ENCODE measurements around the gene ZFP64. TPM values are rescaled to one million over a fixed set of nuclear protein-coding genes. Genes with fewer than 3 reads are reported as not detected.
A peak's percentile ranks its signal among the peaks of the same experiment; 100 is the strongest.

Gene ZFP64
- total RNA-seq: 31.7 and 34.4 TPM in 2 replicates
- 35.4 and 41.4 TPM in 2 replicates for polyA plus RNA-seq
- polyA plus RNA-seq (2011; cell fraction: cytosol; rRNA removed): 31.1 and 34.3 TPM in 2 replicates
- polyA plus RNA-seq (2011; cell fraction: nucleus; rRNA removed): 27.2 and 27.6 TPM in 2 replicates
- 19.2 and 19.5 TPM in 2 replicates for polyA plus RNA-seq (2012)
- 69.5 and 70.4 TPM in 2 replicates for polyA minus RNA-seq
- 15.7 TPM for polyA minus RNA-seq (2011; cell fraction: cytosol; rRNA and poly(A)+ RNA removed)
- 49.2 and 66.0 TPM in 2 replicates for polyA minus RNA-seq (2011; cell fraction: nucleus; rRNA and poly(A)+ RNA removed)
- Bru-seq, nascent RNA: percentile 67 among the genes with signal in this experiment
- BruChase-seq, experiment 1, labeled RNA remaining after a 6-hour chase: percentile 67 among the genes with signal in this experiment
- BruChase-seq, experiment 2, labeled RNA remaining after a 2-hour chase: percentile 74 among the genes with signal in this experiment
- long read RNA-seq, transcript ZFP64-201 (6 exons, 3,264 nt): major isoform, 21 of 64 reads
- long read RNA-seq, transcript ZFP64-208 (5 exons, 762 nt): minor isoform, 8 of 64 reads
- long read RNA-seq, transcript ZFP64-206 (5 exons, 2,234 nt): minor isoform, 13 of 64 reads
- long read RNA-seq, partial matches to known transcripts: 5 of 64 reads
- long read RNA-seq, other reads (novel, unspliced or antisense): 16 of 64 reads

DNA sequence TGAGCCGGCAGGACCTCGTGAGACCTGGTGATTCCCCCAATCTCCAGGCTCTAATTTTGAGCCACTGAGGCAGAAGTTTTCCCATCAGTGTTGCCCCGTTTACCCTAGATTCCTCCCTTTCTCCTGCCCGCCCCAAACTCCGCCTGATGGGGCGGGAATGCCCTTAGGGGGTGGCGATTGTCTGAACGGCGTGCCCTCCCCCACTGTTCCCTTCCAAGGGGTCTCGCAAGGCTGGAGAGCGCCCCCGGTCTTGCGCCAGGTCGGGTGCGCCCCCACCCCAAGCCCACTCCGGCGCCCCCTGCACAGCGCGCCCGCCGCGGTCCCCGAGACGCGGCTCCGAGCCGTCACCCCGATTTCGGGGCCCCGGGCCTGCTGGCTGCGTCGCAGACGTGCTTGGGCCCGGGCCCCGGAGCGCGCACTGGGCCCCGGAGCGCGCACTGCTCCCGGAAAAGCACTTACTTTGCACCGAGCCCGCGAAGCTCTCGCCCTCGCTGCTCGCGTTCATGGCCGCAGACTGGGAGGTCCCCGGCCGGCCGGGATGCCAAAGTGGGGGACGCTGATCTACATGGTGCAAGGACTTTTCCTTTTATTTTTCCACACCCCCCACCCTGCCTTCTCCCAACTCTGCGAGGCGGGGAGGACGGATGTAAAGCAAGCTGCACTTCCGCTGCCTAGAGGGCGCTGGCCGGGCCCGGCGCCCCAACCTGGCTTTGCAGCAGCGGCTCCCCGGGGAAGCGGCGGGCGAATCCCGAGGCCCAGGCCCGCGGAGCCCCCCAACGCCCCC is at the start of gene ZFP64:
Gene ZFP64 (minus strand): TSS at position 648 of the 784 bp plus-strand sequence. CDS start 143 bp downstream, at position 505.
- TF ChIP-seq POLR2AphosphoS5 (IDR thresholded peaks at IDR 0.05; ENCODE audit: insufficient read depth, low read depth, low read length) (peak; percentile 53), GATA2 (IDR thresholded peaks at IDR 0.05; ENCODE audit: insufficient read depth, insufficient read length, low read depth, low read length) (no peak), POLR2A (IDR thresholded peaks at IDR 0.05; ENCODE audit: low read depth, low read length) (peak; percentile 31), EZH2 (IDR thresholded peaks at IDR 0.05; ENCODE audit: borderline replicate concordance, low read depth, low read length, severe bottlenecking) (no peak), FOS (IDR thresholded peaks at IDR 0.05; ENCODE audit: borderline replicate concordance, insufficient read depth, low read length) (no peak)
- TF ChIP-seq, protein P1, sequence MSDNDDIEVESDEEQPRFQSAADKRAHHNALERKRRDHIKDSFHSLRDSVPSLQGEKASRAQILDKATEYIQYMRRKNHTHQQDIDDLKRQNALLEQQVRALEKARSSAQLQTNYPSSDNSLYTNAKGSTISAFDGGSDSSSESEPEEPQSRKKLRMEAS (IDR thresholded peaks at IDR 0.05; ENCODE audit: insufficient read depth, insufficient read length): no peak
- TF ChIP-seq, protein P2, sequence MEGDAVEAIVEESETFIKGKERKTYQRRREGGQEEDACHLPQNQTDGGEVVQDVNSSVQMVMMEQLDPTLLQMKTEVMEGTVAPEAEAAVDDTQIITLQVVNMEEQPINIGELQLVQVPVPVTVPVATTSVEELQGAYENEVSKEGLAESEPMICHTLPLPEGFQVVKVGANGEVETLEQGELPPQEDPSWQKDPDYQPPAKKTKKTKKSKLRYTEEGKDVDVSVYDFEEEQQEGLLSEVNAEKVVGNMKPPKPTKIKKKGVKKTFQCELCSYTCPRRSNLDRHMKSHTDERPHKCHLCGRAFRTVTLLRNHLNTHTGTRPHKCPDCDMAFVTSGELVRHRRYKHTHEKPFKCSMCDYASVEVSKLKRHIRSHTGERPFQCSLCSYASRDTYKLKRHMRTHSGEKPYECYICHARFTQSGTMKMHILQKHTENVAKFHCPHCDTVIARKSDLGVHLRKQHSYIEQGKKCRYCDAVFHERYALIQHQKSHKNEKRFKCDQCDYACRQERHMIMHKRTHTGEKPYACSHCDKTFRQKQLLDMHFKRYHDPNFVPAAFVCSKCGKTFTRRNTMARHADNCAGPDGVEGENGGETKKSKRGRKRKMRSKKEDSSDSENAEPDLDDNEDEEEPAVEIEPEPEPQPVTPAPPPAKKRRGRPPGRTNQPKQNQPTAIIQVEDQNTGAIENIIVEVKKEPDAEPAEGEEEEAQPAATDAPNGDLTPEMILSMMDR (IDR thresholded peaks at IDR 0.05; ENCODE audit: extremely low read depth in 1 of 2, insufficient read depth in 1 of 2, low read depth in 1 of 2, low read length in 2 of 2): peak; percentile 58 to 70
- dilution Hi-C loops (cut with MboI; ENCODE audit: extremely low pct_ligation_motif_present, low sequenced_read_pairs): no loop called here
- Histone ChIP-seq H3K4me1 (ENCODE audit: control insufficient read depth, extremely low read depth, insufficient read depth, low read length) (peaks cover 12% of the 10 kb centered on the region), H3K4me2 (ENCODE audit: insufficient read depth, low read length) (peak within 1 kb of the TSS; percentile 84), H3K9me3 (replicated peaks; ENCODE audit: control insufficient read depth, insufficient read depth, low read length) (no peaks in the 10 kb centered on the region), H3K36me3 (ENCODE audit: control insufficient read depth in 2 of 2, extremely low read depth in 1 of 2, insufficient read depth in 2 of 2, low read length in 2 of 2) (no peaks in the 10 kb centered on the region), H3K27ac (ENCODE audit: insufficient read depth, low read depth, low read length) (peak within 1 kb of the TSS; percentile 36), H4K20me1 (replicated peaks; ENCODE audit: control insufficient read depth, extremely low read depth, insufficient read depth, low read length) (no peaks in the 10 kb centered on the region), H3K27me3 (ENCODE audit: control insufficient read depth in 2 of 2, insufficient read depth in 2 of 2, low read length in 2 of 2) (no peaks in the 10 kb centered on the region), H2AFZ (ENCODE audit: low read depth, low read length) (peak within 1 kb of the TSS; percentile 33), H3K4me3 (replicated peaks in 1 of 3; ENCODE audit: insufficient read depth in 1 of 3, low read depth in 1 of 3, low read length in 3 of 3) (peak within 1 kb of the TSS; percentile 51 to 83 (median 75)), H3K9me1 (replicated peaks; ENCODE audit: control insufficient read depth, extremely low read depth, insufficient read depth, low read length) (no peaks in the 10 kb centered on the region), H3K9ac (replicated peaks; ENCODE audit: extremely low read depth, insufficient read depth, low read length) (peak within 1 kb of the TSS; percentile 64), H3K79me2 (ENCODE audit: control insufficient read depth, insufficient read depth, low read length) (peaks cover 9% of the 10 kb centered on the region)
- DNase-seq (ENCODE audit: low read depth, low spot score) (peak; percentile 80), FAIRE-seq (peak; percentile 75)
- no TSS peak for BruUV-seq (replicated peaks)
- intact Hi-C loops (cut with micrococcal nuclease): loop anchor here (1.0 to 2.0 kb wide), 2 partner anchors 63 to 303 kb away; no protein-coding TSS in a partner anchor
- CTCF ChIA-PET: interaction anchor here (0.7 to 1.7 kb wide), 8 partner anchors 10 to 122 kb away, joined by 3 to 6 read pairs (median 4); no protein-coding TSS in a partner anchor
- POLR2A ChIA-PET: no interaction called here
